ENCODE results near the gene PRLH. TPM values are rescaled to one million over a fixed set of nuclear protein-coding genes. Genes with fewer than 3 reads are reported as not detected.

PRLH gene
- polyA plus RNA-seq, 1 experiment = not detected

DNA sequence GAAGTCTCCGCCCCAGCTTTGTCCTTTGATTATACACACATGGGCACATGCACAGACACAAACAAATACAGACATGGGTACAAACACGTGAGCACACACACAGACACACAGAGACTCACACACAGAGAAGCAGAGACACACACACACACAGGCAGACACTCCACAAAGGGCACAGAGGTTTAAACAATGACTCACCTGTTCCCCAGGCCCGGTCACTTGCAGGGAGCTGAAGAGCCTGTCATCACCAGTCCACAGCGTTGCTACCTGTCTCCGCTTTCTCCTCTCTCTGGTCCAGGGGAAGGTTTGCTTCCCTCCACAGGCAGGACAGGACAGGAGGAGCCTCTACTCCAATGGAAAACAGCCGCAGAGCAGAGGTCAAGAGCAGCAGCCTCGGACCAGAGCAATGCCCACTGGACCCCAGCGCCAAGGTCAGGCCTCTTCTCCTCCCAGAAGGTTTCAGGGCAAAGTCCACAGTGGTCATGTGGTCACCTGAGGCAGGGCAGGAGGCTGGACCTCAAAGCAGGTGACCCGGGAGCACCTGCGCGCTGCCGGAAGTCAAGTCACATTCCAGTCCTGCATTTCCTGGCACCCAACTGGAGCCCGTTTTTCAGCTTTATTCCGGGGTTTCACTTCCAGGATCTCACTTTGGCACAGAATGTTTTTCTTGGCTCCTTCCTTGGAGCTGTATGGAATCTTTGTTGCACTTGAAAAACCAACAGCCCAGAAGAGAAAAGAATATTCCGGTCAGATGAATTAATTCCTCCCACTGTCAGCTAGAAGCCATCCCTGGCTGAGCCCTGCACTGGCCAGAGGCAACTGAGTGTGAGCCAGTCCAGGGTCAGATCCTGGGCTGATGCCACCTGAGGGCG, 24.1 kb downstream of the PRLH start, which contains the start of gene RAB17:
RAB17 (minus strand) TSS at position 463 of the 869 bp plus-strand sequence. CDS start 4,580 bp downstream, outside the sequence.
- POLR2A ChIA-PET = no interaction called here
- Histone ChIP-seq H3K4me3 (ENCODE audit: low read depth, low read length) (no peak within 1 kb of the TSS), H3K36me3 (ENCODE audit: control insufficient read depth, insufficient read depth, low read length) (no peaks in the 10 kb centered on the region), H3K27me3 (ENCODE audit: control insufficient read depth, insufficient read depth, low read length) (no peaks in the 10 kb centered on the region)
- CTCF ChIA-PET = interaction anchor here (0.7 to 1.3 kb wide), 4 partner anchors 9 to 19 kb away, joined by 3 to 4 read pairs (median 4); no protein-coding TSS in a partner anchor
- TF ChIP-seq, protein P1, sequence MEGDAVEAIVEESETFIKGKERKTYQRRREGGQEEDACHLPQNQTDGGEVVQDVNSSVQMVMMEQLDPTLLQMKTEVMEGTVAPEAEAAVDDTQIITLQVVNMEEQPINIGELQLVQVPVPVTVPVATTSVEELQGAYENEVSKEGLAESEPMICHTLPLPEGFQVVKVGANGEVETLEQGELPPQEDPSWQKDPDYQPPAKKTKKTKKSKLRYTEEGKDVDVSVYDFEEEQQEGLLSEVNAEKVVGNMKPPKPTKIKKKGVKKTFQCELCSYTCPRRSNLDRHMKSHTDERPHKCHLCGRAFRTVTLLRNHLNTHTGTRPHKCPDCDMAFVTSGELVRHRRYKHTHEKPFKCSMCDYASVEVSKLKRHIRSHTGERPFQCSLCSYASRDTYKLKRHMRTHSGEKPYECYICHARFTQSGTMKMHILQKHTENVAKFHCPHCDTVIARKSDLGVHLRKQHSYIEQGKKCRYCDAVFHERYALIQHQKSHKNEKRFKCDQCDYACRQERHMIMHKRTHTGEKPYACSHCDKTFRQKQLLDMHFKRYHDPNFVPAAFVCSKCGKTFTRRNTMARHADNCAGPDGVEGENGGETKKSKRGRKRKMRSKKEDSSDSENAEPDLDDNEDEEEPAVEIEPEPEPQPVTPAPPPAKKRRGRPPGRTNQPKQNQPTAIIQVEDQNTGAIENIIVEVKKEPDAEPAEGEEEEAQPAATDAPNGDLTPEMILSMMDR (IDR thresholded peaks at IDR 0.05; ENCODE audit: insufficient read depth, low read depth, low read length) = no peak
- DNase-seq (ENCODE audit: low read depth) = no peak

DNA sequence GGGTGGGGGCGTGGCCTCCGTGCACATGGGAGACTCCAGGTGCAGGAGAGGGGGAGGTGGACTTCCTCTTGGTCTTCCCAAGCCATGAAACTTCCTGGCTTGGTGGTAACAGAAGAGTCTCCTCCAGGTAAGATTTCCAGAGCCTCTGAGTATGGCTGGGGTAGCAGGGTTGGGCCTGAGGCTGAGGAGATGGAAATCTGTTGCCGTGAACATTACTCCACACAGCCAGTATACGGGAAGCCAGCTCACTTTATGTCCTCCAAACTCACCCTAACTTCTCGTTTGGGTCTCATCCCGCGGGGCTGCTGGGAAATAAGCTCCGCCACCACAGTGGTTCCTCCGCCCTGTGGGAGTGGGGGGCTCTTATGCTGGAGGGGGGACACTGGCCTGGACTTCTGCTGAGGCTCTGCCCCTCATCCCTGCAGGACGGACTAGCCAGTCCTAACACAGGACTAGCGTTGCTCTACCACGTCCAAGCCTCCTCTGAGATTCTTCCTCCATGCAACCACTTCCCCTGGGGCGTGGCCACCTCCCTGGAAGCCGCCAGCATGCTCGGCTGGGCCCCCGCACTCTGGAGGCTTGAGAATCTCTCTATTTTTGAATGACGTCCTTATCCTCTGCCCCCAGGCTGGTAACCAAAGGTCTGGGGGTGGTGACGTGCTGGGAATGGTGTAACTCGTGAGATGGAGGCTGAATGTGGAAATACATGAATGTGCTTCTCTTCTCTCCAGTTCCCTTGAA, 24.9 kb downstream of the PRLH start:
- ChIA-PET POLR2A (interaction anchor here (0.6 kb wide), 1 partner anchor 10 kb away, joined by 3 read pairs; no protein-coding TSS in a partner anchor), CTCF (interaction anchor here (0.7 to 1.3 kb wide), 3 partner anchors 10 to 19 kb away, joined by 3 to 4 read pairs (median 4); no protein-coding TSS in a partner anchor)

DNA sequence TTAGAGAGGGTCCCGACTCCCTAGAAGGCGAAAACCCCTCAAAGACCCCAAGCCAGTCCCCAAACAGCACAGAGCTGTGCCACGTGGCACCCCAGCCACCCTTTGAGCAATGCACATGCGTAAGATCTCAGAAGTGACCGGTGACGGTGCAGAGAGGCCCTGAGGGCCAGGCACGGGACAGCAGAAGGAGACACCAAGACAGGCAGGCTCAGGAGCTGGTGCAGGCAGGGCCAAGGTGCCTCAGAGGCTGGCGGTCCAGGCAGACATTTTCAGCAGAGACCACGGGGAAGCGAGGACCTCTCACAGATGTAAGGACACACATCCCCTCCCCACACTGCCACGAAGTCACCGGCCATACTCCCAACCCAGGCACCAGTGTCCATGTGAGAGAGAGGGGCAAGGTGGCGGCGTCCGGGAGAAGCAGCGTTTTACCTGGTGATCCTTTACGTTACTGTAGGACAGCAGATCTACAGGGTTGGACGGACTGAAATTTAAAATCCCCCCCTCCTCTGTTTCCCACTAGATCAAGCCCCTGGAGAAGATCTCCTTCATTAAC, 26.1 kb downstream of the PRLH start:
- Histone ChIP-seq H3K4me3 (ENCODE audit: low read depth, low read length) (no peak overlapping the region), H3K27me3 (ENCODE audit: control insufficient read depth, insufficient read depth, low read length) (no peaks in the 10 kb centered on the region), H3K36me3 (ENCODE audit: control insufficient read depth, insufficient read depth, low read length) (no peaks in the 10 kb centered on the region)
- TF ChIP-seq, protein P1 (IDR thresholded peaks at IDR 0.05; ENCODE audit: insufficient read depth, low read depth, low read length) = no peak
- no peak for DNase-seq (ENCODE audit: low read depth)
- ChIA-PET CTCF (interaction anchor here (0.6 to 1.7 kb wide), 3 partner anchors 11 to 81 kb away, joined by 3 to 5 read pairs (median 3); no protein-coding TSS in a partner anchor), POLR2A (no interaction called here)

More for the DNA sequence above, 24.9 kb downstream of the PRLH start:
- H3K27me3 ChIP-seq (ENCODE audit: control insufficient read depth, insufficient read depth, low read length) = no peaks in the 10 kb centered on the region
- DNase-seq (ENCODE audit: low read depth) = no peak
- H3K4me3 ChIP-seq (ENCODE audit: low read depth, low read length) = no peak overlapping the region
- no peaks in the 10 kb centered on the region for H3K36me3 ChIP-seq (ENCODE audit: control insufficient read depth, insufficient read depth, low read length)
- TF ChIP-seq, protein P1 (IDR thresholded peaks at IDR 0.05; ENCODE audit: insufficient read depth, low read depth, low read length) = no peak

DNA sequence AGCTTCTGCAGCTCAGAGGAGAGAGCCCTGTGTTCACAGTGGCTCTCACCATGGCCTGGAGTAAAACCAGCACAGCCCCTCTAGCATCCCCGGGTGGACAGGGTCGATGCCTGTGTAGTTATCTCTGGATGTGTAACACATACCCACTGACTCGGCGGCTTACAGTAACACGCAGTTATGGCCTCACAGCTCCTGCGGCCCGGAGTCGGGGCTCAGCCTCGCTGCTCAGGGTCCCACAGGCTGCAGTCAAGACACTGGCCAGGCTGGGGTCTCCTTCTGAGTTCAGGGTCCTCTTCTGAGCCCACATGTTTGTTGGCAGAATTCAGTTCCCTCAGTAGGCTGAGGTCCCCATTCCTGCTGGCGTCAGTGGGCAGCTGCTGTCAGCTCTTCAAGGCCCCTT, 26.7 kb downstream of the PRLH start:
- DNase-seq (ENCODE audit: low read depth) = no peak
- TF ChIP-seq, protein P1 (IDR thresholded peaks at IDR 0.05; ENCODE audit: insufficient read depth, low read depth, low read length) = no peak
- Histone ChIP-seq H3K4me3 (ENCODE audit: low read depth, low read length) (no peak overlapping the region), H3K27me3 (ENCODE audit: control insufficient read depth, insufficient read depth, low read length) (no peaks in the 10 kb centered on the region), H3K36me3 (ENCODE audit: control insufficient read depth, insufficient read depth, low read length) (no peaks in the 10 kb centered on the region)
- POLR2A ChIA-PET = no interaction called here
- CTCF ChIA-PET = interaction anchor here (0.6 to 1.7 kb wide), 3 partner anchors 12 to 82 kb away, joined by 3 to 5 read pairs (median 3); no protein-coding TSS in a partner anchor

Measured in BJ (cell line).